Ovary (tissue), 3 donors: ENCODE results near the gene JAG2.

ENCODE experiments used
- POLR2A ChIP-seq: fragments of 450-650 bp; IDR thresholded peaks from one replicate; pipeline ENCODE4 v1.6.1; 2017; ENCODE audit warnings: antibody characterized with exemption, mild to moderate bottlenecking, moderate library complexity
- TF ChIP-seq, protein P1 (sequence below), 3 donors: fragments of 450-650 bp in 2 of 3; fragments of 200-600 bp in 1 of 3; IDR thresholded peaks; one replicate each; pipeline versions ENCODE4 v1.5.1 to v1.8.0; 2016 to 2022; ENCODE audit warnings: antibody characterized with exemption in 3 of 3, mild to moderate bottlenecking in 1 of 3
- donor health status: DM: no; HTN: no; CAD: no.

- TF ChIP-seq, protein P1, sequence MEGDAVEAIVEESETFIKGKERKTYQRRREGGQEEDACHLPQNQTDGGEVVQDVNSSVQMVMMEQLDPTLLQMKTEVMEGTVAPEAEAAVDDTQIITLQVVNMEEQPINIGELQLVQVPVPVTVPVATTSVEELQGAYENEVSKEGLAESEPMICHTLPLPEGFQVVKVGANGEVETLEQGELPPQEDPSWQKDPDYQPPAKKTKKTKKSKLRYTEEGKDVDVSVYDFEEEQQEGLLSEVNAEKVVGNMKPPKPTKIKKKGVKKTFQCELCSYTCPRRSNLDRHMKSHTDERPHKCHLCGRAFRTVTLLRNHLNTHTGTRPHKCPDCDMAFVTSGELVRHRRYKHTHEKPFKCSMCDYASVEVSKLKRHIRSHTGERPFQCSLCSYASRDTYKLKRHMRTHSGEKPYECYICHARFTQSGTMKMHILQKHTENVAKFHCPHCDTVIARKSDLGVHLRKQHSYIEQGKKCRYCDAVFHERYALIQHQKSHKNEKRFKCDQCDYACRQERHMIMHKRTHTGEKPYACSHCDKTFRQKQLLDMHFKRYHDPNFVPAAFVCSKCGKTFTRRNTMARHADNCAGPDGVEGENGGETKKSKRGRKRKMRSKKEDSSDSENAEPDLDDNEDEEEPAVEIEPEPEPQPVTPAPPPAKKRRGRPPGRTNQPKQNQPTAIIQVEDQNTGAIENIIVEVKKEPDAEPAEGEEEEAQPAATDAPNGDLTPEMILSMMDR (IDR thresholded peaks at IDR 0.05): no peak
- no peak for TF ChIP-seq POLR2A
These were observed 19.3 kb downstream of the JAG2 start for GRCh38 chr14:105149146-105149781.
